HL-60 (cell line): Measurements from ENCODE around the gene BHLHA9.

Experiments used
- CTCF ChIP-seq: IDR thresholded peaks from one replicate; pipeline ENCODE4 v1.5.1; 2011; ENCODE audit warnings: low read length, control low read depth, inconsistent platforms; ENCODE audit not compliant: insufficient read depth
- GABPA ChIP-seq: IDR thresholded peaks from 2 replicates; pipeline ENCODE4 v1.6.1; 2012; ENCODE audit warnings: low read depth
- POLR2AphosphoS5 ChIP-seq: IDR thresholded peaks from 2 replicates; pipeline ENCODE4 v1.6.1; 2012; ENCODE audit warnings: low read depth
- REST ChIP-seq: IDR thresholded peaks from 2 replicates; pipeline ENCODE4 v1.6.1; 2012; ENCODE audit warnings: low read depth; ENCODE audit not compliant: insufficient replicate concordance

- TF ChIP-seq CTCF (no peak), GABPA (no peak), POLR2AphosphoS5 (no peak), REST (no peak)
Observed at GRCh38 chr17:1255041-1255440, 15.2 kb upstream of the BHLHA9 start.
